ENCODE measurements around the gene KCNQ5.

DNA sequence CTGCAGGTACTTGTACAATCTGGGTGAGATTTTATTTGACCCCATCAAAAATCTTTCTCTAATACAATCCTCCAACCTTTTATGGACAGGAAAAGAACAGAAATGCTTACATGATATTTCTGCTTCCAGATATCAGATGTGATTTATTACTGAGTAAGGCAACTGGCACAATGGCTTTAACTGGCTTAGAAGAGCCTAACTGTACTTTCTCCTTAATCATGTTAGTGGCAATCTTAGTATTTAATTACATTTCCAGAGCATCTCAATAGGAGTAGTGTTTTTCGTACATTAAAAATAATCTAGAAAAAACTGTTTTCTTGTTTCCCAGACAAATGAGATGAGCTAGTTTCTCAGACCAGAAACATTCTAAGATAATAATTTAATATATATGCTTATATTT is 251.6 kb downstream of the KCNQ5 start:
- TF ChIP-seq POLR2AphosphoS5 (IDR thresholded peaks at IDR 0.05) = no peak
- TF ChIP-seq, protein P1, sequence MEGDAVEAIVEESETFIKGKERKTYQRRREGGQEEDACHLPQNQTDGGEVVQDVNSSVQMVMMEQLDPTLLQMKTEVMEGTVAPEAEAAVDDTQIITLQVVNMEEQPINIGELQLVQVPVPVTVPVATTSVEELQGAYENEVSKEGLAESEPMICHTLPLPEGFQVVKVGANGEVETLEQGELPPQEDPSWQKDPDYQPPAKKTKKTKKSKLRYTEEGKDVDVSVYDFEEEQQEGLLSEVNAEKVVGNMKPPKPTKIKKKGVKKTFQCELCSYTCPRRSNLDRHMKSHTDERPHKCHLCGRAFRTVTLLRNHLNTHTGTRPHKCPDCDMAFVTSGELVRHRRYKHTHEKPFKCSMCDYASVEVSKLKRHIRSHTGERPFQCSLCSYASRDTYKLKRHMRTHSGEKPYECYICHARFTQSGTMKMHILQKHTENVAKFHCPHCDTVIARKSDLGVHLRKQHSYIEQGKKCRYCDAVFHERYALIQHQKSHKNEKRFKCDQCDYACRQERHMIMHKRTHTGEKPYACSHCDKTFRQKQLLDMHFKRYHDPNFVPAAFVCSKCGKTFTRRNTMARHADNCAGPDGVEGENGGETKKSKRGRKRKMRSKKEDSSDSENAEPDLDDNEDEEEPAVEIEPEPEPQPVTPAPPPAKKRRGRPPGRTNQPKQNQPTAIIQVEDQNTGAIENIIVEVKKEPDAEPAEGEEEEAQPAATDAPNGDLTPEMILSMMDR (IDR thresholded peaks at IDR 0.05) = no peak

All from transverse colon (tissue), 4 donors.